Spleen (tissue), 11 donors: ENCODE results near the gene STK11IP. TPM values are rescaled to one million over a fixed set of nuclear protein-coding genes. Genes with fewer than 3 reads are reported as not detected.
A peak's percentile ranks its signal among the peaks of the same experiment; 100 is the strongest.

Experiments
- DNase-seq: peaks from one replicate; pipeline ENCODE4 v3.0.0-alpha.2; 2020
- H3K27ac ChIP-seq, 8 donors: fragments of 200-600 bp; sonication (generic) in 7 of 8; 1 replicate in 4 of 8; 2 replicates in 4 of 8; pipeline versions ENCODE4 v1.5.0 to v1.8.0; 2016 to 2021; ENCODE audit warnings: inconsistent platforms in 4 of 8, mild to moderate bottlenecking in 4 of 8, moderate library complexity in 1 of 8
- H3K27me3 ChIP-seq, 7 donors: fragments of 200-600 bp; sonication (generic) in 6 of 7; replicated peaks in 1 of 7; 1 replicate in 4 of 7; 2 replicates in 3 of 7; pipeline versions ENCODE4 v1.5.0 to v1.8.0; 2016 to 2021; ENCODE audit warnings: inconsistent platforms in 3 of 7, mild to moderate bottlenecking in 1 of 7
- H3K36me3 ChIP-seq, 6 donors: fragments of 200-600 bp; sonication (generic) in 5 of 6; 1 replicate in 4 of 6; 2 replicates in 2 of 6; pipeline versions ENCODE4 v1.5.0 to v1.8.0; 2016 to 2021; ENCODE audit warnings: inconsistent platforms in 2 of 6
- H3K4me1 ChIP-seq, 6 donors: fragments of 200-600 bp; sonication (generic) in 5 of 6; 1 replicate in 3 of 6; 2 replicates in 3 of 6; pipeline versions ENCODE4 v1.5.0 to v1.8.0; 2016 to 2021; ENCODE audit warnings: inconsistent platforms in 3 of 6
- H3K4me3 ChIP-seq, 8 donors: fragments of 200-600 bp; sonication (generic) in 7 of 8; 1 replicate in 4 of 8; 2 replicates in 4 of 8; pipeline versions ENCODE4 v1.5.0 to v1.8.0; 2016 to 2021; ENCODE audit warnings: inconsistent platforms in 4 of 8, mild to moderate bottlenecking in 4 of 8, moderate library complexity in 2 of 8
- H3K9me3 ChIP-seq, 8 donors: fragments of 200-600 bp; sonication (generic) in 7 of 8; 1 replicate in 4 of 8; 2 replicates in 4 of 8; pipeline versions ENCODE4 v1.5.0 to v1.8.0; 2016 to 2021; ENCODE audit warnings: inconsistent platforms in 4 of 8
- POLR2A ChIP-seq, 3 donors: fragments of 450-650 bp; IDR thresholded peaks; one replicate each; pipeline ENCODE4 v1.5.1; 2017; ENCODE audit warnings: antibody characterized with exemption in 3 of 3, mild to moderate bottlenecking in 1 of 3
- POLR2AphosphoS5 ChIP-seq, 3 donors: sonication (generic); formaldehyde crosslinking; IDR thresholded peaks; one replicate each; pipeline ENCODE4 v1.5.1; 2017; ENCODE audit warnings: antibody characterized with exemption in 3 of 3
- WGBS, 5 donors: extraction: QIAGEN DNeasy Blood & Tissue Kit in 3 of 5; methylation state at CpG; one replicate each; pipeline versions ENCODE4 v1.1.5 to v1.1.7; 2013 to 2018; 5-methylcytosine and 5-hydroxymethylcytosine counted together
- intact Hi-C: fragments of 100-400 bp; cut with DNase I; formaldehyde crosslinking; loops from one replicate; pipeline ENCODE4 v1.15.0; 2023; ENCODE audit warnings: low total_unique reads
- polyA plus RNA-seq, 3 donors: library from polyadenylated mRNA; stranded (reverse); fragments of 200-250 nt; gene quantifications; one replicate each; pipeline ENCODE4 v1.2.1, GENCODE V29; 2013
- total RNA-seq, 7 donors: library from RNA; depleted of rRNA in 3 of 7; stranded (reverse); fragments of >200 nt in 3 of 7; fragmentation: NEBNext Ultra II Directional in 4 of 7; extraction: Animal tissue kit (Norgen Biotek cat#: 25700) in 4 of 7; gene quantifications; one replicate each; pipeline versions ENCODE4 v1.1.0 to v1.2.1, GENCODE V29; 2016 to 2021
- TF ChIP-seq, protein P1 (sequence below), 11 experiments: fragments of 200-600 bp in 7 of 11; fragments of 450-650 bp in 4 of 11; sonication (generic) in 4 of 11; IDR thresholded peaks in 8 of 11; conservative IDR thresholded peaks in 3 of 11; 1 replicate in 7 of 11; 2 replicates in 4 of 11; pipeline versions ENCODE4 v1.4.0 to v1.8.0; 2016 to 2021; ENCODE audit warnings: antibody characterized with exemption in 11 of 11, inconsistent platforms in 4 of 11, mild to moderate bottlenecking in 1 of 11
- donor health status: healthy with polysubstance abuse.
- donor health status: DM: no; HTN: no; CAD: no; lungs with moderate emphysema.
- donor health status: DM: no; HTN: no; CAD: no.
- donor health status: Bipolar disorder and iron deficiency.
- donor health status: healthy.
- donor health status: DM: no; HTN: no; CAD: no.
- donor health status: DM: yes; HTN: yes; CAD: no.

The STK11IP gene
- total and polyA plus RNA-seq, 10 donors, result 15.8 to 57.0 (median 36.5) TPM

DNA sequence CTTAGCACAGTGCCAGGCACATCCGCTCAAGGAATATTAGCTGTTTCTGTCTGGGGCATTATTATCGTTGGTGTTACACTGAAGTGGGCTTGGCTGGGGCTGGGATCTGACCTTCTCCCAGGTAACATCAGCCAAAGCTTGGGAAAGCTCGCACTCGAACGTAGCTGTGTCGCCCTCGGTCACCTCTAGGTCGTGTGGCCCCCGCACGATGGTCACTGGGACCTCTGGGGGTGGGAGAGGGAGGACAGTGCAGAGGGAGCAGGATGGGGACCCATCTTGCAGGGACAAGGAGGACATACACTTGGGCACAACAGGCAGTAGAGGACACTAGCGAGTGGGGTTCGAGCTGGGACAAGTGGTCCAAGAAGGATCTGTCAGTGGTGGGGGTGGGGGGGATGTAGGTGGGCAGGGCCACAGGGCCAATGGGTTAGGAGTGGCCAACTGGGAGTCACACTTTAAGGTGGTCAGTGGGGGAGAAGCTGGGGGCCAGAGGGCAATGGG, 44.1 kb upstream of the STK11IP start:
- H3K9me3 ChIP-seq, result no peaks in the 10 kb centered on the region
- DNase-seq, result no peak
- TF ChIP-seq POLR2AphosphoS5 (IDR thresholded peaks at IDR 0.05) (no peak), POLR2A (IDR thresholded peaks at IDR 0.05) (no peak)
- TF ChIP-seq, protein P1, sequence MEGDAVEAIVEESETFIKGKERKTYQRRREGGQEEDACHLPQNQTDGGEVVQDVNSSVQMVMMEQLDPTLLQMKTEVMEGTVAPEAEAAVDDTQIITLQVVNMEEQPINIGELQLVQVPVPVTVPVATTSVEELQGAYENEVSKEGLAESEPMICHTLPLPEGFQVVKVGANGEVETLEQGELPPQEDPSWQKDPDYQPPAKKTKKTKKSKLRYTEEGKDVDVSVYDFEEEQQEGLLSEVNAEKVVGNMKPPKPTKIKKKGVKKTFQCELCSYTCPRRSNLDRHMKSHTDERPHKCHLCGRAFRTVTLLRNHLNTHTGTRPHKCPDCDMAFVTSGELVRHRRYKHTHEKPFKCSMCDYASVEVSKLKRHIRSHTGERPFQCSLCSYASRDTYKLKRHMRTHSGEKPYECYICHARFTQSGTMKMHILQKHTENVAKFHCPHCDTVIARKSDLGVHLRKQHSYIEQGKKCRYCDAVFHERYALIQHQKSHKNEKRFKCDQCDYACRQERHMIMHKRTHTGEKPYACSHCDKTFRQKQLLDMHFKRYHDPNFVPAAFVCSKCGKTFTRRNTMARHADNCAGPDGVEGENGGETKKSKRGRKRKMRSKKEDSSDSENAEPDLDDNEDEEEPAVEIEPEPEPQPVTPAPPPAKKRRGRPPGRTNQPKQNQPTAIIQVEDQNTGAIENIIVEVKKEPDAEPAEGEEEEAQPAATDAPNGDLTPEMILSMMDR (IDR thresholded peaks at IDR 0.05 in 8 of 11, conservative IDR thresholded peaks at IDR 0.05 in 3 of 11), result no peak
- H3K4me3 ChIP-seq, result peak overlapping the region in 1 of 8 donors; percentile 78
- peaks cover 9 to 25% (median 19%) of the 10 kb centered on the region in 6 donors for H3K4me1 ChIP-seq
- H3K36me3 ChIP-seq, result no peaks in the 10 kb centered on the region
- H3K27ac ChIP-seq, result no peak overlapping the region
- intact Hi-C loops, result no loop called here
- 82 to 89% (median 89%) methylated on average over 12 of the region's 12 CpGs for WGBS, 5 donors
- peaks cover 0 to 99% (median 35%) of the 10 kb centered on the region in 7 donors for H3K27me3 ChIP-seq

DNA sequence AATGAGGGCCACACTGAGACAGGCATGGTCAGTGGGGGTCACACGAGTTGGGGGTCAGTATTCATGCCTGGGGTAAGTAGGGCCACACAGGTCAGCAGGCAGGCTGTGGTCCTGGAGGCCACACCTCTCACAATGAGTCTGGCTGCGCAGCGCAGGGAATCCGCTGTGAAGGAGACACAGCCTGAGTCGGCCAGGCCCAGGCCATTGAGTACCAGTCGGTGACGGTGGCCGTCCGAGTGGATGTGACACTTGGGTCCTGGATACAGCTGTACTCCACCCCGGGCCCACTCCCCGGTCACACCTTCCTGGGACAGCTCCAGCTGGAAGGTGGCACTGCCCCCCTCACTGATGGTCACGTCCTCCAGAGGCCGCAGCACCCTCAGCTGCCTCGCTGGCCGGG, 43.3 kb upstream of the STK11IP start:
- TF ChIP-seq, protein P1 (IDR thresholded peaks at IDR 0.05 in 8 of 11, conservative IDR thresholded peaks at IDR 0.05 in 3 of 11), result no peak
- TF ChIP-seq POLR2A (IDR thresholded peaks at IDR 0.05) (no peak), POLR2AphosphoS5 (IDR thresholded peaks at IDR 0.05) (no peak)
- peak; percentile 79 for DNase-seq
- H3K4me1 ChIP-seq, result peaks cover 9 to 25% (median 19%) of the 10 kb centered on the region in 6 donors
- H3K27me3 ChIP-seq, result peaks cover 0 to 92% (median 35%) of the 10 kb centered on the region in 7 donors
- WGBS, 5 donors, result 93 to 95% (median 94%) methylated on average over 9 to 15 of the region's 15 CpGs
- intact Hi-C loops, result no loop called here
- H3K9me3 ChIP-seq, result no peaks in the 10 kb centered on the region
- H3K27ac ChIP-seq, result no peak overlapping the region
- H3K36me3 ChIP-seq, result no peaks in the 10 kb centered on the region
- no peak overlapping the region for H3K4me3 ChIP-seq

DNA sequence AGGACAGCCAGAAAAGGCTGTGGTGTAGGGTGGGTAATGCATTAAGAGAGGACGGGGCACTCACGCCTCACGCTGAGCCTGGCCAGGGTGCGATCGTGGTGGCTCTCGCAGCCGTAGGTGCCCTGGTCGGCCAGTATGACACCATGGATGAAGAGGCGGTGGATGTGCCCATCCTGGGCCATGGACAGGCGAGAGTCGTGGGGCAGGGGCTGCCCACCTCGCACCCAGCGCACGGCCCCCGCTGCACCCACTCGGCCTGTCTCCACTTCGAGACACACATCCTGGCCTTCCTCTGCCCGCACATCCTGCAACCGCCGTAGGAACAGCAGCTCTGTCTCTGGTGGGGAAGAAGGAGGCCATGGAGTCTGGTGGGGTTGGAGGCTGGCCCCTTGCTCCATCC, 41.7 kb upstream of the STK11IP start:
- no peaks in the 10 kb centered on the region for H3K9me3 ChIP-seq
- no peak for DNase-seq
- no peaks in the 10 kb centered on the region for H3K36me3 ChIP-seq
- 90 to 96% (median 94%) methylated on average over 12 to 20 of the region's 20 CpGs for WGBS, 5 donors
- peaks cover 0 to 76% (median 30%) of the 10 kb centered on the region in 7 donors for H3K27me3 ChIP-seq
- no peak overlapping the region for H3K4me3 ChIP-seq
- intact Hi-C loops, result no loop called here
- H3K4me1 ChIP-seq, result peaks cover 9 to 31% (median 25%) of the 10 kb centered on the region in 6 donors
- H3K27ac ChIP-seq, result no peak overlapping the region
- TF ChIP-seq POLR2AphosphoS5 (IDR thresholded peaks at IDR 0.05), result no peak
- TF ChIP-seq, protein P1 (IDR thresholded peaks at IDR 0.05 in 8 of 11, conservative IDR thresholded peaks at IDR 0.05 in 3 of 11), result no peak
- no peak for TF ChIP-seq POLR2A (IDR thresholded peaks at IDR 0.05)

DNA sequence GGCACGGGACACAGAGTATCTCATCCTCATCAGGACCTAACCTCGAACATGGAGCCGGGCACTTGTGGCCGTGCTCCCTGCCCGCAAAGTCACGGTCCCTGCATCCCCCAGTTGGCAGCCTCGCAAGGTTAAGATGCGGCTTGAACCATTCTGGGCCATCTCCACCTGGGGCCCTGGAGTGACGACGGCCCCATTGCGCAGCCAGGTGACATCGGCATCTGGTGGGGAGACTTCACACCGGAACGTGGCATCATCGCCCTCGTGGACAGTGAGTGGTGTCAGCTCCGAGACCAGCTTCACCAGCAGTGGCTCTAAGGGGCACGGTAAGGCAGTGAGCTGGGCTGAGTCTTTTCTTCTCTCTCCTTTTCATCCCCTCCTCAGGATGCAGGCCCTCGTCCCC, 41.2 kb upstream of the STK11IP start:
- peaks cover 0 to 71% (median 27%) of the 10 kb centered on the region in 7 donors for H3K27me3 ChIP-seq
- intact Hi-C loops, result no loop called here
- H3K36me3 ChIP-seq, result no peaks in the 10 kb centered on the region
- H3K9me3 ChIP-seq, result no peaks in the 10 kb centered on the region
- H3K27ac ChIP-seq, result no peak overlapping the region
- H3K4me3 ChIP-seq, result no peak overlapping the region
- peaks cover 9 to 26% (median 23%) of the 10 kb centered on the region in 6 donors for H3K4me1 ChIP-seq
- TF ChIP-seq POLR2A (IDR thresholded peaks at IDR 0.05) (no peak), POLR2AphosphoS5 (IDR thresholded peaks at IDR 0.05) (no peak)
- TF ChIP-seq, protein P1 (IDR thresholded peaks at IDR 0.05 in 8 of 11, conservative IDR thresholded peaks at IDR 0.05 in 3 of 11), result no peak
- WGBS, 5 donors, result 79 to 94% (median 92%) methylated on average over 6 to 19 of the region's 19 CpGs
- peak; percentile 73 for DNase-seq
